Right lobe of liver (tissue), 6 donors: Measurements from ENCODE around the gene OR13H1. TPM values are rescaled to one million over a fixed set of nuclear protein-coding genes. Genes with fewer than 3 reads are reported as not detected.
"Not testable (repeated sequence)": the region's sequence is repeated elsewhere in the genome, so short reads cannot be mapped to it uniquely, and the experiment has no call there.

Source experiments
- ATAC-seq, 4 donors: fragments of 200-7000 bp; cut with Tn5 transposase; one replicate each; pipeline ENCODE4 v1.9.1; 2020; ENCODE audit warnings: mild to moderate bottlenecking in 4 of 4, moderate library complexity in 4 of 4
- DNase-seq, 3 donors: peaks; one replicate each; pipeline ENCODE4 v3.0.0-alpha.2; 2020
- H3K27ac ChIP-seq, 3 donors: fragments of 200-600 bp; one replicate each; pipeline ENCODE4 v1.8.0; 2022
- H3K27me3 ChIP-seq, 2 donors: fragments of 200-600 bp; one replicate each; pipeline ENCODE4 v1.8.0; 2022
- H3K36me3 ChIP-seq, 4 donors: fragments of 200-600 bp; sonication (generic) in 1 of 4; one replicate each; pipeline versions ENCODE4 v1.5.1 to v1.8.0; 2017 to 2022; ENCODE audit warnings: control low read depth in 1 of 4
- H3K4me1 ChIP-seq, 4 donors: fragments of 200-600 bp; sonication (generic) in 1 of 4; one replicate each; pipeline versions ENCODE4 v1.5.1 to v1.8.0; 2017 to 2022; ENCODE audit warnings: control low read depth in 1 of 4
- H3K4me3 ChIP-seq, 3 donors: fragments of 200-600 bp; one replicate each; pipeline ENCODE4 v1.8.0; 2022
- H3K9me3 ChIP-seq, 4 donors: fragments of 200-600 bp; sonication (generic) in 1 of 4; one replicate each; pipeline versions ENCODE4 v1.5.1 to v1.8.0; 2017 to 2022; ENCODE audit warnings: control low read depth in 1 of 4
- POLR2A ChIP-seq: fragments of 450-650 bp; IDR thresholded peaks from one replicate; pipeline ENCODE4 v1.6.1; 2017; ENCODE audit warnings: antibody characterized with exemption, mild to moderate bottlenecking
- WGBS: methylation state at CpG from one replicate; pipeline ENCODE4 v1.1.6; 2018; ENCODE audit warnings: low coverage, low lambda C conversion rate; ENCODE audit not compliant: insufficient coverage; ENCODE audit errors: missing lambda C conversion rate; 5-methylcytosine and 5-hydroxymethylcytosine counted together
- intact Hi-C, 2 donors: fragments of 100-400 bp; cut with DNase I; formaldehyde crosslinking; loops; one replicate each; pipeline versions ENCODE4 v1.11.2 to v1.14.1; 2022
- total RNA-seq, 6 experiments: library from RNA; depleted of rRNA in 2 of 6; stranded (reverse); fragments of >200 nt in 2 of 6; fragmentation: NEBNext Ultra II Directional in 3 of 6; extraction: Animal tissue kit (Norgen Biotek cat#: 25700) in 3 of 6; gene quantifications; one replicate each; pipeline versions ENCODE4 v1.1.0 to v1.2.4, GENCODE V29; 2016 to 2023
- TF ChIP-seq, protein P1 (sequence below), 4 donors: fragments of 200-600 bp in 3 of 4; fragments of 450-650 bp in 1 of 4; IDR thresholded peaks; one replicate each; pipeline versions ENCODE4 v1.5.1 to v1.8.0; 2016 to 2022; ENCODE audit warnings: antibody characterized with exemption in 4 of 4, mild to moderate bottlenecking in 2 of 4
- donor health status: DM: no; HTN: yes; CAD: no.
- donor health status: DM: no; HTN: no; CAD: no.
- donor health status: DM: no; HTN: no; CAD: no.
- donor health status: DM: no; HTN: yes; CAD: no.
- donor health status: DM: no; HTN: yes; CAD: no.

Gene OR13H1
- total RNA-seq, 6 experiments from 2014 or later: not detected

- intact Hi-C loops: no loop called here
- Histone ChIP-seq H3K36me3 (no peaks in the 10 kb centered on the region), H3K9me3 (no peaks in the 10 kb centered on the region), H3K27me3 (no peaks in the 10 kb centered on the region), H3K4me1 (no peaks in the 10 kb centered on the region), H3K27ac (no peak overlapping the region), H3K4me3 (no peak overlapping the region)
- ATAC-seq (no peak), DNase-seq (no peak)
- TF ChIP-seq POLR2A: no peak
- TF ChIP-seq, protein P1, sequence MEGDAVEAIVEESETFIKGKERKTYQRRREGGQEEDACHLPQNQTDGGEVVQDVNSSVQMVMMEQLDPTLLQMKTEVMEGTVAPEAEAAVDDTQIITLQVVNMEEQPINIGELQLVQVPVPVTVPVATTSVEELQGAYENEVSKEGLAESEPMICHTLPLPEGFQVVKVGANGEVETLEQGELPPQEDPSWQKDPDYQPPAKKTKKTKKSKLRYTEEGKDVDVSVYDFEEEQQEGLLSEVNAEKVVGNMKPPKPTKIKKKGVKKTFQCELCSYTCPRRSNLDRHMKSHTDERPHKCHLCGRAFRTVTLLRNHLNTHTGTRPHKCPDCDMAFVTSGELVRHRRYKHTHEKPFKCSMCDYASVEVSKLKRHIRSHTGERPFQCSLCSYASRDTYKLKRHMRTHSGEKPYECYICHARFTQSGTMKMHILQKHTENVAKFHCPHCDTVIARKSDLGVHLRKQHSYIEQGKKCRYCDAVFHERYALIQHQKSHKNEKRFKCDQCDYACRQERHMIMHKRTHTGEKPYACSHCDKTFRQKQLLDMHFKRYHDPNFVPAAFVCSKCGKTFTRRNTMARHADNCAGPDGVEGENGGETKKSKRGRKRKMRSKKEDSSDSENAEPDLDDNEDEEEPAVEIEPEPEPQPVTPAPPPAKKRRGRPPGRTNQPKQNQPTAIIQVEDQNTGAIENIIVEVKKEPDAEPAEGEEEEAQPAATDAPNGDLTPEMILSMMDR (IDR thresholded peaks at IDR 0.05): no peak
These were observed 27.5 kb downstream of the OR13H1 start for GRCh38 chrX:131571348-131571747.

GRCh38 chrX:131572372-131573014 lies 28.6 kb downstream of the OR13H1 start:
- Histone ChIP-seq H3K36me3 (no peaks in the 10 kb centered on the region), H3K9me3 (no peaks in the 10 kb centered on the region), H3K27me3 (no peaks in the 10 kb centered on the region), H3K27ac (no peak overlapping the region), H3K4me1 (no peaks in the 10 kb centered on the region), H3K4me3 (no peak overlapping the region)
- TF ChIP-seq POLR2A: no peak
- TF ChIP-seq, protein P1 (IDR thresholded peaks at IDR 0.05): no peak
- WGBS: 24% methylated on average over 5 of the region's 5 CpGs
- DNase-seq: no peak
- intact Hi-C loops: no loop called here
- no peak for ATAC-seq

- TF ChIP-seq POLR2A: no peak
- TF ChIP-seq, protein P1 (IDR thresholded peaks at IDR 0.05): no peak
- ATAC-seq (no peak), DNase-seq (no peak)
- H3K4me3 ChIP-seq: no peak overlapping the region
- intact Hi-C loops: no loop called here
- no peaks in the 10 kb centered on the region for H3K27me3 ChIP-seq
- H3K36me3 ChIP-seq: no peaks in the 10 kb centered on the region
- no peak overlapping the region for H3K27ac ChIP-seq
- H3K9me3 ChIP-seq: no peaks in the 10 kb centered on the region
- H3K4me1 ChIP-seq: no peaks in the 10 kb centered on the region
These were observed 33.5 kb downstream of the OR13H1 start for GRCh38 chrX:131577413-131577812.

- WGBS: 58% methylated on average over 11 of the region's 11 CpGs
- intact Hi-C loops: no loop called here
- no peak for TF ChIP-seq POLR2A
- TF ChIP-seq, protein P1 (IDR thresholded peaks at IDR 0.05): no peak
These were observed 34.3 kb downstream of the OR13H1 start for GRCh38 chrX:131577999-131578734.

DNA sequence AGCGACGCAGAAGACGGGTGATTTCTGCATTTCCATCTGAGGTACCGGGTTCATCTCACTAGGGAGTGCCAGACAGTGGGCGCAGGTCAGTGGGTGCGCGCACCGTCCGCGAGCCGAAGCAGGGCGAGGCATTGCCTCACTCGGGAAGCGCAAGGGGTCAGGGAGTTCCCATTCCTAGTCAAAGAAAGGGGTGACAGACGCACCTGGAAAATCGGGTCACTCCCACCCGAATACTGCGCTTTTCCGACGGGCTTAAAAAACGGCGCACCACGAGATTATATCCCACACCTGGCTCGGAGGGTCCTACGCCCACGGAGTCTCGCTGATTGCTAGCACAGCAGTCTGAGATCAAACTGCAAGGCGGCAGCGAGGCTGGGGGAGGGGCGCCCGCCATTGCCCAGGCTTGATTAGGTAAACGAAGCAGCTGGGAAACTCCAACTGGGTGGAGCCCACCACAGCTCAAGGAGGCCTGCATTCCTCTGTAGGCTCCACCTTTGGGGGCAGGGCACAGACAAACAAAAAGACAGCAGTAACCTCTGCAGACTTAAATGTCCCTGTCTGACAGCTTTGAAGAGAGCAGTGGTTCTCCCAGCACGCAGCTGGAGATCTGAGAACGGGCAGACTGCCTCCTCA lies 35.0 kb downstream of the OR13H1 start:
- intact Hi-C loops: not testable (repeated sequence)
- WGBS: 87% methylated on average over 6 of the region's 34 CpGs

More at GRCh38 chrX:131577999-131578734, 34.3 kb downstream of the OR13H1 start:
- ATAC-seq: no peak
- Histone ChIP-seq H3K4me1 (no peaks in the 10 kb centered on the region), H3K27ac (no peak overlapping the region), H3K4me3 (no peak overlapping the region), H3K36me3 (no peaks in the 10 kb centered on the region), H3K9me3 (no peaks in the 10 kb centered on the region), H3K27me3 (no peaks in the 10 kb centered on the region)
- no peak for DNase-seq

More for the DNA sequence above, 35.0 kb downstream of the OR13H1 start:
- H3K4me1 ChIP-seq, ATAC-seq, DNase-seq, H3K9me3 ChIP-seq, H3K4me3 ChIP-seq, H3K27me3 ChIP-seq, H3K27ac ChIP-seq, H3K36me3 ChIP-seq: not testable (repeated sequence)
